ENCODE measurements around the gene TRIM50.
"Not testable (repeated sequence)": the region's sequence is repeated elsewhere in the genome, so short reads cannot be mapped to it uniquely, and the experiment has no call there.

GRCh38 chr7:73302846-73303245, 25.0 kb downstream of the TRIM50 start:
- not testable (repeated sequence) for TF ChIP-seq CTCF (optimal IDR thresholded peaks at IDR 0.05 in 1 of 3, IDR thresholded peaks at IDR 0.05 in 1 of 3, conservative IDR thresholded peaks at IDR 0.05 in 1 of 3; ENCODE audit: extremely low read depth in 1 of 3, insufficient read depth in 2 of 3, low read length in 3 of 3); EZH2 (IDR thresholded peaks at IDR 0.05; ENCODE audit: low read length)

All from keratinocyte (primary cell).